ENCODE measurements around the gene DDX49.

DDX49 gene

GRCh38 chr19:18922228-18922985 lies 2.9 kb downstream of the DDX49 start:
- Histone ChIP-seq H3K18ac (ENCODE audit: low read length) (no peak overlapping the region), H2AFZ (ENCODE audit: low read length) (no peak overlapping the region), H3K14ac (ENCODE audit: low read length) (no peak overlapping the region), H4K8ac (ENCODE audit: low read depth, low read length) (no peak overlapping the region), H3K4me2 (ENCODE audit: insufficient read depth, low read length, poor library complexity, severe bottlenecking) (no peak overlapping the region), H3K23ac (ENCODE audit: low read depth, low read length, poor library complexity) (no peak overlapping the region), H4K91ac (ENCODE audit: low read depth, low read length, poor library complexity) (no peak overlapping the region), H3K27ac (replicated peaks; ENCODE audit: low read length) (no peak overlapping the region), H3K9me3 (replicated peaks in 1 of 2; ENCODE audit: control insufficient read depth in 2 of 2, insufficient read depth in 1 of 2, low read depth in 1 of 2, low read length in 2 of 2) (no peaks in the 10 kb centered on the region), H3K36me3 (replicated peaks in 1 of 2; ENCODE audit: control insufficient read depth in 2 of 2, insufficient read depth in 2 of 2, low read length in 2 of 2) (peaks cover 29 to 54% of the 10 kb centered on the region in 2 donors), H3K4me1 (ENCODE audit: control insufficient read depth in 2 of 2, insufficient read depth in 1 of 2, low read depth in 1 of 2, low read length in 2 of 2) (peaks cover 0 to 6% of the 10 kb centered on the region in 2 donors), H2BK15ac (ENCODE audit: low read length) (no peak overlapping the region), H2AK5ac (ENCODE audit: low read depth, low read length) (peak overlapping the region; percentile 5), H2BK12ac (ENCODE audit: low read length) (no peak overlapping the region), H3K27me3 (ENCODE audit: control insufficient read depth in 3 of 3, insufficient read depth in 3 of 3, low read depth in 1 of 3, low read length in 3 of 3) (no peaks in the 10 kb centered on the region), H3K4ac (ENCODE audit: low read length) (no peak overlapping the region), H3K79me1 (ENCODE audit: low read depth, low read length) (peaks cover 12% of the 10 kb centered on the region), H2BK5ac (ENCODE audit: low read length) (no peak overlapping the region), H3K4me3 (ENCODE audit: low read length in 2 of 2) (no peak overlapping the region), H2BK120ac (ENCODE audit: low read depth, low read length) (no peak overlapping the region), H3K9ac (ENCODE audit: low read depth, low read length, poor library complexity) (no peak overlapping the region)
- WGBS, 2 donors (ENCODE audit: extremely low coverage in 2 of 2, insufficient read length in 2 of 2, insufficient replicate concordance in 1 of 2) = no CpG with 5 or more reads among the region's 29 CpGs
- no peak for DNase-seq (ENCODE audit: low spot score)

GRCh38 chr19:18924684-18925213 lies 5.2 kb downstream of the DDX49 start:
- WGBS, 2 donors (ENCODE audit: extremely low coverage in 2 of 2, insufficient read length in 2 of 2, insufficient replicate concordance in 1 of 2) = no CpG with 5 or more reads among the region's 15 CpGs
- Histone ChIP-seq H3K4ac (ENCODE audit: low read length) (no peak overlapping the region), H3K23ac (ENCODE audit: low read depth, low read length, poor library complexity) (no peak overlapping the region), H2BK15ac (ENCODE audit: low read length) (no peak overlapping the region), H3K27ac (replicated peaks; ENCODE audit: low read length) (no peak overlapping the region), H2BK5ac (ENCODE audit: low read length) (no peak overlapping the region), H3K9me3 (replicated peaks in 1 of 2; ENCODE audit: control insufficient read depth in 2 of 2, insufficient read depth in 1 of 2, low read depth in 1 of 2, low read length in 2 of 2) (no peaks in the 10 kb centered on the region), H4K8ac (ENCODE audit: low read depth, low read length) (no peak overlapping the region), H3K36me3 (replicated peaks in 1 of 2; ENCODE audit: control insufficient read depth in 2 of 2, insufficient read depth in 2 of 2, low read length in 2 of 2) (peaks cover 46 to 78% of the 10 kb centered on the region in 2 donors), H2AFZ (ENCODE audit: low read length) (no peak overlapping the region), H3K4me3 (ENCODE audit: low read length in 2 of 2) (peak overlapping the region in 1 of 2 donors; percentile 53), H3K18ac (ENCODE audit: low read length) (no peak overlapping the region), H3K4me2 (ENCODE audit: insufficient read depth, low read length, poor library complexity, severe bottlenecking) (no peak overlapping the region), H3K4me1 (ENCODE audit: control insufficient read depth in 2 of 2, insufficient read depth in 1 of 2, low read depth in 1 of 2, low read length in 2 of 2) (peaks cover 0 to 6% of the 10 kb centered on the region in 2 donors), H2AK5ac (ENCODE audit: low read depth, low read length) (peak overlapping the region; percentile 43), H3K79me1 (ENCODE audit: low read depth, low read length) (peaks cover 14% of the 10 kb centered on the region), H3K14ac (ENCODE audit: low read length) (no peak overlapping the region), H3K9ac (ENCODE audit: low read depth, low read length, poor library complexity) (no peak overlapping the region), H2BK12ac (ENCODE audit: low read length) (no peak overlapping the region), H2BK120ac (ENCODE audit: low read depth, low read length) (no peak overlapping the region), H3K27me3 (ENCODE audit: control insufficient read depth in 3 of 3, insufficient read depth in 3 of 3, low read depth in 1 of 3, low read length in 3 of 3) (no peaks in the 10 kb centered on the region), H4K91ac (ENCODE audit: low read depth, low read length, poor library complexity) (no peak overlapping the region)
- no peak for DNase-seq (ENCODE audit: low spot score)

- WGBS, 2 donors (ENCODE audit: extremely low coverage in 2 of 2, insufficient read length in 2 of 2, insufficient replicate concordance in 1 of 2) = no CpG with 5 or more reads among the region's 26 CpGs
- peak overlapping the region; percentile 24 for H2BK5ac ChIP-seq (ENCODE audit: low read length)
- H2AFZ ChIP-seq (ENCODE audit: low read length) = no peak overlapping the region
- H3K18ac ChIP-seq (ENCODE audit: low read length) = peak overlapping the region; percentile 28
- H3K27ac ChIP-seq (replicated peaks; ENCODE audit: low read length) = no peak overlapping the region
- H3K9ac ChIP-seq (ENCODE audit: low read depth, low read length, poor library complexity) = no peak overlapping the region
- H3K4me1 ChIP-seq (ENCODE audit: control insufficient read depth in 2 of 2, insufficient read depth in 1 of 2, low read depth in 1 of 2, low read length in 2 of 2) = peaks cover 0 to 4% of the 10 kb centered on the region in 2 donors
- no peak overlapping the region for H3K4ac ChIP-seq (ENCODE audit: low read length)
- no peak overlapping the region for H3K4me2 ChIP-seq (ENCODE audit: insufficient read depth, low read length, poor library complexity, severe bottlenecking)
- peaks cover 49 to 80% of the 10 kb centered on the region in 2 donors for H3K36me3 ChIP-seq (replicated peaks in 1 of 2; ENCODE audit: control insufficient read depth in 2 of 2, insufficient read depth in 2 of 2, low read length in 2 of 2)
- DNase-seq (ENCODE audit: low spot score) = no peak
- H2BK12ac ChIP-seq (ENCODE audit: low read length) = no peak overlapping the region
- no peak overlapping the region for H3K14ac ChIP-seq (ENCODE audit: low read length)
- H2AK5ac ChIP-seq (ENCODE audit: low read depth, low read length) = no peak overlapping the region
- H2BK120ac ChIP-seq (ENCODE audit: low read depth, low read length) = no peak overlapping the region
- peaks cover 7% of the 10 kb centered on the region for H3K79me1 ChIP-seq (ENCODE audit: low read depth, low read length)
- H4K8ac ChIP-seq (ENCODE audit: low read depth, low read length) = no peak overlapping the region
- H3K9me3 ChIP-seq (replicated peaks in 1 of 2; ENCODE audit: control insufficient read depth in 2 of 2, insufficient read depth in 1 of 2, low read depth in 1 of 2, low read length in 2 of 2) = no peaks in the 10 kb centered on the region
- H3K4me3 ChIP-seq (ENCODE audit: low read length in 2 of 2) = no peak overlapping the region
- H4K91ac ChIP-seq (ENCODE audit: low read depth, low read length, poor library complexity) = no peak overlapping the region
- no peak overlapping the region for H2BK15ac ChIP-seq (ENCODE audit: low read length)
- H3K23ac ChIP-seq (ENCODE audit: low read depth, low read length, poor library complexity) = no peak overlapping the region
- no peaks in the 10 kb centered on the region for H3K27me3 ChIP-seq (ENCODE audit: control insufficient read depth in 3 of 3, insufficient read depth in 3 of 3, low read depth in 1 of 3, low read length in 3 of 3)
Measured at GRCh38 chr19:18928018-18928805, 8.7 kb downstream of the DDX49 start.

GRCh38 chr19:18929311-18929710 lies 9.8 kb downstream of the DDX49 start:
- Histone ChIP-seq H2BK15ac (ENCODE audit: low read length) (no peak overlapping the region), H3K23ac (ENCODE audit: low read depth, low read length, poor library complexity) (peak overlapping the region; percentile 31), H3K9ac (ENCODE audit: low read depth, low read length, poor library complexity) (no peak overlapping the region), H3K4me1 (ENCODE audit: control insufficient read depth in 2 of 2, insufficient read depth in 1 of 2, low read depth in 1 of 2, low read length in 2 of 2) (peaks cover 0 to 6% of the 10 kb centered on the region in 2 donors), H3K9me3 (replicated peaks in 1 of 2; ENCODE audit: control insufficient read depth in 2 of 2, insufficient read depth in 1 of 2, low read depth in 1 of 2, low read length in 2 of 2) (no peaks in the 10 kb centered on the region), H2BK12ac (ENCODE audit: low read length) (no peak overlapping the region), H4K8ac (ENCODE audit: low read depth, low read length) (no peak overlapping the region), H2BK120ac (ENCODE audit: low read depth, low read length) (no peak overlapping the region), H3K18ac (ENCODE audit: low read length) (no peak overlapping the region), H2BK5ac (ENCODE audit: low read length) (no peak overlapping the region), H3K4me3 (ENCODE audit: low read length in 2 of 2) (no peak overlapping the region), H3K4ac (ENCODE audit: low read length) (no peak overlapping the region), H4K91ac (ENCODE audit: low read depth, low read length, poor library complexity) (no peak overlapping the region), H3K27me3 (ENCODE audit: control insufficient read depth in 3 of 3, insufficient read depth in 3 of 3, low read depth in 1 of 3, low read length in 3 of 3) (no peaks in the 10 kb centered on the region), H3K4me2 (ENCODE audit: insufficient read depth, low read length, poor library complexity, severe bottlenecking) (no peak overlapping the region), H3K27ac (replicated peaks; ENCODE audit: low read length) (no peak overlapping the region), H3K79me1 (ENCODE audit: low read depth, low read length) (peaks cover 7% of the 10 kb centered on the region), H2AFZ (ENCODE audit: low read length) (no peak overlapping the region), H3K14ac (ENCODE audit: low read length) (no peak overlapping the region), H3K36me3 (replicated peaks in 1 of 2; ENCODE audit: control insufficient read depth in 2 of 2, insufficient read depth in 2 of 2, low read length in 2 of 2) (peaks cover 48 to 84% of the 10 kb centered on the region in 2 donors), H2AK5ac (ENCODE audit: low read depth, low read length) (no peak overlapping the region)
- WGBS, 2 donors (ENCODE audit: extremely low coverage in 2 of 2, insufficient read length in 2 of 2, insufficient replicate concordance in 1 of 2) = no CpG with 5 or more reads among the region's 25 CpGs
- no peak for DNase-seq (ENCODE audit: low spot score)

All from neuronal stem cell (in vitro differentiated cells).